ENCODE measurements around the gene TNFRSF4.
"Not testable (repeated sequence)": the region's sequence is repeated elsewhere in the genome, so short reads cannot be mapped to it uniquely, and the experiment has no call there.

The TNFRSF4 gene

GRCh38 chr1:1182491-1183220 lies 31.3 kb downstream of the TNFRSF4 start:
- no peak for DNase-seq (ENCODE audit: low spot score)

- DNase-seq (ENCODE audit: low spot score), result no peak
These were observed 32.0 kb downstream of the TNFRSF4 start for GRCh38 chr1:1181938-1182410.

DNA sequence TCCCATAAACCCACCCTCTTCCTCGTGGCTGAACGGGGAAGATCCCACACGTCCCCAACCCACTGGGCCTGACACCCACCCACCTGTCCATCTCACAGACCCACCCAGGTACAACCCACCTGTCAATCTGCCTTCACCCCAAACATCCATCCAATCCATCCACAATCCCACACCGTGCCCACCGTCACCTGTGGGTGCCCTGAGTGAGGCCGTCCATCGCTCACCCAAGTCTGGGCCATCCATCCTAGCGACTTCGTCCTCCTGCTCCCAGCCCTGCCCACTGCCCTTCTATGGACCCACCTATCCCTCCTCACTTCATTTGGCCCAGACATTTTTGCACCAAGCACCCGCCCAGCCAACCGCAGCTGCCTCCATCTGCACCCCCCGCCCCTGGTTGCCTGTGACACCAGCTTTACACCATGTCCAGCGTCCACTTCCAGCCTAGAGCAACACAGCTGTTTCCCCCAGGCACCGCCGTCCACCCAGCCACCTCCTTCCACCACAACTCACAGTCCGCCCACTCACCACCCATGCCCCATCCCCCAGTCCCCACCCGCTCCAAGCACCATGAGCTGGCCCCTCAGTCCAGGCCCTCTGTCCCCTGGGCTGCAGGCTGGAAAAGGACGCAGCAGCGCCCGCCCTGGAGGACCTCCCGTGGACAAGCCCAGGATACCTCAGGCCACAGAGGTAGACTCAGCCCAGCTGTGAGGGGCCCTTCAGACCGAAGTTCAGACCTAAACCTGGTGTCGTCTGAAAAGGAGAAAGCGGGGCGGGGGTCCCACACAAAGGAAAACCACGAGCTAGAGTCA lies 32.6 kb downstream of the TNFRSF4 start:
- DNase-seq (ENCODE audit: low spot score), result no peak

- DNase-seq (ENCODE audit: low spot score), result no peak
These were observed 33.7 kb downstream of the TNFRSF4 start for GRCh38 chr1:1179983-1180861.

GRCh38 chr1:1179346-1179982 lies 34.5 kb downstream of the TNFRSF4 start:
- no peak for DNase-seq (ENCODE audit: low spot score)

GRCh38 chr1:1178794-1179331 lies 35.1 kb downstream of the TNFRSF4 start:
- no peak for DNase-seq (ENCODE audit: low spot score)

- DNase-seq (ENCODE audit: low spot score), result no peak
These were observed 36.3 kb downstream of the TNFRSF4 start for GRCh38 chr1:1177452-1178206.

DNA sequence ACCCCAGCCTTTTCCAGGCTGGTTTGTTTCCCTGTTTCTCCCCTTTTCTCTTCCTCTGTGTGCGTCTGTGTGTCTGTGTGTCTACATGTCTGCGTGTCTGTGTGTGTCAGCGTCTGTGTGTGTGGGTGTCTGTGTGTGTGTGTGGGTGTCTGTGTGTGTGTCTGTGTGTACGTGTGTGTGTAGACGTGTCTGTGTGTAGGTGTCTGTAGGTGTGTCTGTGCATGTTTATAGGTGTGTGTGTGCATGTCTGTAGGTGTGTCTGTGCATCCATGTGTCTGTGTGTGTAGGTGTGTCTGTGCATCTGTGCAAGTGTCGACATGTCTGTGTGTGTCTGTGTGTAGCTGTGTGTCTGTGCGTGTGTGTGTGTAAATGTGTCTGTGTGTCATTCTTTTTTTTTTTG lies 37.0 kb downstream of the TNFRSF4 start:
- no peak for DNase-seq (ENCODE audit: low spot score)

DNA sequence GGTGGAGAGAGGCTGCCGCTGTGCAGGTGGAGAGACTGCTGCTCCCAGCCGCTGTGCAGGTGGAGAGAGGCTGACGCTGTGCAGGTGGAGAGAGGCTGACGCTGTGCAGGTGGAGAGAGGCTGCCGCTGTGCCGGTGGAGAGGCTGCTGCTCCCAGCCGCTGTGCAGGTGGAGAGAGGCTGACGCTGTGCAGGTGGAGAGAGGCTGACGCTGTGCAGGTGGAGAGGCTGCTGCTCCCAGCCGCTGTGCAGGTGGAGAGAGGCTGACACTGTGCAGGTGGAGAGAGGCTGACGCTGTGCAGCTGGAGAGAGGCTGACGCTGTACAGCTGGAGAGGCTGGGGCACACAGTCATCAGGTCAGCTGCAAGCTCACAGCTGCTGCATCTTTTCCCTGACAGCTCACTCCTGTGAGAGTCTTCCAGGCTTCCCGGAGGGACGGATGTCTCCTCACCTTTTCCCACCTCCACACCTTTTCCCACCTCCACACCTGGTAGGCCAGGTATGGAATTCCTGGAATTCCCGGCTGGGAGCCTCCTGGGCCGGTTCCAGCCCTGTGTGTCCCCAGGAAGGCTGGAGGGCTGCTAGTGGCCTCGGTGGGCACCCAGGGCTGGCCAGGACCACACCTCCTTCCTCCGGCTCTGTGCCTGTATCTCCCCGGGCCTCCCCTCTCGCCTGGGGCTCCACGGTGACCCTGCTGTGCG lies 37.7 kb downstream of the TNFRSF4 start:
- not testable (repeated sequence) for DNase-seq (ENCODE audit: low spot score)

DNA sequence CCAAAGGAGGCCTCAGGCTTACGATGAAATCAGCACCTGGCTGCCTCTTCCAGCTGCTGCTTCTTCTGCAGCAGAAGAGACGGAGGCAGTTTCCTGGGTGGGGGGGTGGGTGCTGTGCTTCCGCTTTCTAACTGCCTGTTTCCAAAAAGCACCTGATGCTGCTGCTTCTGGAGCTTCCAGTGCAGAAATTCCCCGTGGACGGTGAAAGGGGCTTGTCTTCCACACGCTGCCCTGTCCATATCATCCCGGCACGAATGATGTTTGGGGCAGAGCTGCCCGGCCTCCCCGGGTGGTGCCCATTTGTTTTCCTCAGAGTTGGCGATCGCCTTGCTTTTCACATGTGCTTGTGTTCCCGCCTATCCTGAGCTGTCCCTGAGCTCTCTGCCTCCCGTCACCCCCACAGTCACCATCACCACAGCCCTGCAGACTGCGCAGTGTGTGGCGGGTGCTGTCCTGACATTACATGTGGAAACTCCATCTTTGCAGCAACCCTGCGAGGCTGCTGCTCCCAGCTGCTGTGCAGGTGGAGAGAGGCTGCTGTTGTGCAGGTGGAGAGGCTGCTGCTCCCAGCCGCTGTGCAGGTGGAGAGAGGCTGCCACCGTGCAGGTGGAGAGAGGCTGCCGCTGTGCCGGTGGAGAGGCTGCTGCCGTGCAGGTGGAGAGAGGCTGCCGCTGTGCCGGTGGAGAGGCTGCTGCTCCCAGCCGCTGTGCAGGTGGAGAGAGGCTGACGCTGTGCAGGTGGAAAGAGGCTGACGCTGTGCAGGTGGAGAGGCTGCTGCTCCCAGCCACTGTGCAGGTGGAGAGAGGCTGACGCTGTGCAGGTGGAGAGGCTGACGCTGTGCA lies 38.5 kb downstream of the TNFRSF4 start:
- no peak for DNase-seq (ENCODE audit: low spot score)

- DNase-seq (ENCODE audit: low spot score), result no peak
These were observed 40.0 kb downstream of the TNFRSF4 start, which contains the start of gene TTLL10 for GRCh38 chr1:1173793-1174415. TSS of gene TTLL10 (plus strand) at chr1:1173880. CDS start at chr1:1179216, 5,336 bp downstream.

DNA sequence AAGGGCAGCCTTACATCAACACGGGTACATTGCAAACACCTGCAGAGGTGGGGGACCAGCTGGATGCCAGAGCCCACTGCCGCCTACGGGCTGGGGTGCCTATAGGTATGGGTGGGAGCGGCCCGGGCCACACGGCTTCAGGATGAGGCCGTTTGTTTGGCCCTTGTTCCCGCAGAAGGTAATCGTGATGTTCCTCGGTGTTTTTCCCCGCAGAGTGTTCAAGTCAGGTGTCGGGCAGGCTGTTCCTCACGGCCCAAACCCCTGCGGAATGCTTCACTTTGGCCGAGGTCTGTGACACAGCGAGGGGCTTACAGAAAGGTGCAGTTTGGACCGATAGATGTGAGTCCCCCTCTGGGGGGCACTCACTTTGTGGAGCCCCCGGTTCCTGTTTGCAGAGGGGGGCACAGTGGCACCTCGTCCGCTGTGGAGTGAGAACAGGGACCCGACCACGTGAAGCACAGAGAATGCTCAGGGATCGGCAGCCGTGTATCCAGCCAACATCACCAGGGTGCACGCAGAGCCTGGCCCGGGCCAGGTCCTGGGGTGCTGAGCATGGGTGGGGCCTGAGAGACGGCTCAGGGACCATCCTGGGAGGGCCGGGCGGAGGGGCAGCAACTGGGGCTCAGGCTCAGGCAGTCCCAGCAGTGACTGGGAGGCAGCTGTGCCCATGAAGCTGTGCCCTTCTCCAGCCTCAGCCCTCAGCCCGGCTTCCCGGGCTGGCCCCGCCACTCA lies 40.7 kb downstream of the TNFRSF4 start:
- no peak for DNase-seq (ENCODE audit: low spot score)

- DNase-seq (ENCODE audit: low spot score), result no peak
These were observed 42.2 kb downstream of the TNFRSF4 start for GRCh38 chr1:1171546-1172340.

GRCh38 chr1:1171161-1171545 lies 42.8 kb downstream of the TNFRSF4 start:
- DNase-seq (ENCODE audit: low spot score), result no peak

- DNase-seq (ENCODE audit: low spot score), result no peak
These were observed 43.5 kb downstream of the TNFRSF4 start for GRCh38 chr1:1170215-1171091.
